Loucy (cell line): ENCODE measurements around the gene ALDH1L1.

Experiments
- EZH2phosphoT487 ChIP-seq: fragments of 200-600 bp; IDR thresholded peaks from 2 replicates; pipeline ENCODE4 v1.6.1; 2018; ENCODE audit warnings: antibody characterized with exemption, mild to moderate bottlenecking, moderate library complexity, borderline replicate concordance
- TF ChIP-seq, protein P1 (sequence below): fragments of 200-600 bp; sonication (generic); conservative IDR thresholded peaks from 2 replicates; pipeline ENCODE4 v1.5.1; 2014; ENCODE audit warnings: mild to moderate bottlenecking, antibody characterized with exemption, low read length

DNA sequence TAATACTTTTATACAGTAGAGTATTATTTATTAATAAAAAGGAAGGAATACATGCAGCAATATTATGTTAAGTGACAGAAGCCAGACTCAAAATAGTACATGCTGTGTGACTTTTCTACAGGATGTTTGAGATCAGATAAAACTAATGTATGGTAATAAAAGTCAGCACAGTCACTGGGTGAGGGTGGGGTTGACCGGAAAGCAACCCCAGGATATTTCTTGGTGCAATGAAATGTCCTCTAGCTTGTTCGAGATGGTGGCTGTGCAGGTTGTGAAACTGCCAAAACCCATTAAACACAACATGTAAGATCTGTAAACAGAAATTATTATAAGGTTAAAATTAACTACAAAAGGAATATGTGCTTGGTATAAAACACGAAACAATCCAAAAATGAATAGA is 20.8 kb upstream of the ALDH1L1 start:
- TF ChIP-seq EZH2phosphoT487 = no peak
- TF ChIP-seq, protein P1, sequence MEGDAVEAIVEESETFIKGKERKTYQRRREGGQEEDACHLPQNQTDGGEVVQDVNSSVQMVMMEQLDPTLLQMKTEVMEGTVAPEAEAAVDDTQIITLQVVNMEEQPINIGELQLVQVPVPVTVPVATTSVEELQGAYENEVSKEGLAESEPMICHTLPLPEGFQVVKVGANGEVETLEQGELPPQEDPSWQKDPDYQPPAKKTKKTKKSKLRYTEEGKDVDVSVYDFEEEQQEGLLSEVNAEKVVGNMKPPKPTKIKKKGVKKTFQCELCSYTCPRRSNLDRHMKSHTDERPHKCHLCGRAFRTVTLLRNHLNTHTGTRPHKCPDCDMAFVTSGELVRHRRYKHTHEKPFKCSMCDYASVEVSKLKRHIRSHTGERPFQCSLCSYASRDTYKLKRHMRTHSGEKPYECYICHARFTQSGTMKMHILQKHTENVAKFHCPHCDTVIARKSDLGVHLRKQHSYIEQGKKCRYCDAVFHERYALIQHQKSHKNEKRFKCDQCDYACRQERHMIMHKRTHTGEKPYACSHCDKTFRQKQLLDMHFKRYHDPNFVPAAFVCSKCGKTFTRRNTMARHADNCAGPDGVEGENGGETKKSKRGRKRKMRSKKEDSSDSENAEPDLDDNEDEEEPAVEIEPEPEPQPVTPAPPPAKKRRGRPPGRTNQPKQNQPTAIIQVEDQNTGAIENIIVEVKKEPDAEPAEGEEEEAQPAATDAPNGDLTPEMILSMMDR = no peak
